ENCODE results near the gene SLC27A1. TPM values are rescaled to one million over a fixed set of nuclear protein-coding genes. Genes with fewer than 3 reads are reported as not detected.

SLC27A1 gene
- total RNA-seq, 3 donors from 2014 or later (not counting 1 experiment from before 2014, with no cell fraction given): 12.9 to 26.2 (median 16.3) TPM

GRCh38 chr19:17436094-17436873, 34.0 kb upstream of the SLC27A1 start:
- H3K4me3 ChIP-seq (ENCODE audit: low read length): no peak overlapping the region
- no peaks in the 10 kb centered on the region for H3K36me3 Mint-ChIP-seq
- intact Hi-C loops (cut with micrococcal nuclease): no loop called here
- no peak for TF ChIP-seq CTCF (IDR thresholded peaks at IDR 0.05)
- H3K4me3 Mint-ChIP-seq: no peak overlapping the region
- H3K4me1 Mint-ChIP-seq: no peaks in the 10 kb centered on the region
- H3K9me3 ChIP-seq (ENCODE audit: control insufficient read depth, insufficient read depth, low read length): peaks cover under 1% of the 10 kb centered on the region
- no peak overlapping the region for H3K27ac Mint-ChIP-seq
- H3K27me3 Mint-ChIP-seq (ENCODE audit: low read depth in 2 of 2): no peaks in the 10 kb centered on the region
- no peak for ATAC-seq
- no peaks in the 10 kb centered on the region for H3K36me3 ChIP-seq (ENCODE audit: control insufficient read depth, insufficient read depth, low read length)
- no peak overlapping the region for H3K27ac ChIP-seq (ENCODE audit: low read length)
- DNase-seq: no peak
- H3K27me3 ChIP-seq (ENCODE audit: control insufficient read depth, insufficient read depth, low read length): no peaks in the 10 kb centered on the region
- WGBS (ENCODE audit: insufficient coverage): 97% methylated on average over 25 of the region's 25 CpGs
- H3K4me1 ChIP-seq (ENCODE audit: control insufficient read depth, insufficient read depth, low read length): no peaks in the 10 kb centered on the region
- no peaks in the 10 kb centered on the region for H3K9me3 Mint-ChIP-seq

DNA sequence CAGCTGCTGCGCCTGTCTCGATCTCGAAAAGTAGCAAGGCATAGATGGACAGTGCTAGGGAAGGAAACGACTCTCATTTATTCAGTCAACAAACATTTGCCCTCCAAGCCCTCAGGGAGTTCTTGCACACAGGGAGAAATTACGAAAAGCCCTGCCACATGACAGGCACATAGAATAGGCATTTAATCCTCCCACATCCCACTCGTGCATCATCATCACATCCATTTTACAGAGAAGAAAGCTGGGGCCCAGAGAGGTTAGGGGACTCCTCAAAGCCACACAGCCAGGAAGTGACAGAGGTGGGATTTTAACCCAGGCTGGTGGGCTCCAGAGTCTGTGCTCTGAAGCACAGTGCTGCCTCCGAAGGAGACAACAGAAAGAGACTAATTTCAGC, 33.5 kb upstream of the SLC27A1 start:
- WGBS (ENCODE audit: insufficient coverage): 88% methylated on average over 7 of the region's 7 CpGs
- Mint-ChIP-seq H3K4me1 (no peaks in the 10 kb centered on the region), H3K27me3 (ENCODE audit: low read depth in 2 of 2) (no peaks in the 10 kb centered on the region)

GRCh38 chr19:17441241-17442021, 28.9 kb upstream of the SLC27A1 start:
- H3K4me3 ChIP-seq (ENCODE audit: low read length): no peak overlapping the region
- intact Hi-C loops (cut with micrococcal nuclease): no loop called here
- 57% methylated on average over 6 of the region's 8 CpGs for WGBS (ENCODE audit: insufficient coverage)

More for the DNA sequence above, 33.5 kb upstream of the SLC27A1 start:
- no peak for TF ChIP-seq CTCF (IDR thresholded peaks at IDR 0.05)
- H3K9me3 Mint-ChIP-seq: no peaks in the 10 kb centered on the region
- H3K9me3 ChIP-seq (ENCODE audit: control insufficient read depth, insufficient read depth, low read length): peaks cover 3% of the 10 kb centered on the region
- H3K4me3 Mint-ChIP-seq: no peak overlapping the region
- ATAC-seq (no peak), DNase-seq (no peak)
- H3K27me3 ChIP-seq (ENCODE audit: control insufficient read depth, insufficient read depth, low read length): no peaks in the 10 kb centered on the region
- no peak overlapping the region for H3K27ac ChIP-seq (ENCODE audit: low read length)
- no peaks in the 10 kb centered on the region for H3K36me3 ChIP-seq (ENCODE audit: control insufficient read depth, insufficient read depth, low read length)
- H3K27ac Mint-ChIP-seq: no peak overlapping the region
- no peak overlapping the region for H3K4me3 ChIP-seq (ENCODE audit: low read length)
- H3K4me1 ChIP-seq (ENCODE audit: control insufficient read depth, insufficient read depth, low read length): no peaks in the 10 kb centered on the region
- H3K36me3 Mint-ChIP-seq: no peaks in the 10 kb centered on the region
- intact Hi-C loops (cut with micrococcal nuclease): no loop called here

More at GRCh38 chr19:17441241-17442021, 28.9 kb upstream of the SLC27A1 start:
- peak in 1 of 2 donors; percentile 63 for DNase-seq
- Mint-ChIP-seq H3K4me1 (no peaks in the 10 kb centered on the region), H3K4me3 (no peak overlapping the region), H3K36me3 (no peaks in the 10 kb centered on the region), H3K27me3 (ENCODE audit: low read depth in 2 of 2) (no peaks in the 10 kb centered on the region), H3K27ac (no peak overlapping the region), H3K9me3 (no peaks in the 10 kb centered on the region)
- no peak overlapping the region for H3K27ac ChIP-seq (ENCODE audit: low read length)
- H3K9me3 ChIP-seq (ENCODE audit: control insufficient read depth, insufficient read depth, low read length): peaks cover 3% of the 10 kb centered on the region
- H3K36me3 ChIP-seq (ENCODE audit: control insufficient read depth, insufficient read depth, low read length): no peaks in the 10 kb centered on the region
- no peaks in the 10 kb centered on the region for H3K4me1 ChIP-seq (ENCODE audit: control insufficient read depth, insufficient read depth, low read length)
- H3K27me3 ChIP-seq (ENCODE audit: control insufficient read depth, insufficient read depth, low read length): no peaks in the 10 kb centered on the region
- TF ChIP-seq CTCF (IDR thresholded peaks at IDR 0.05): peak; percentile 43
- ATAC-seq: peak; percentile 58 to 74 (median 66)

Measured in natural killer cell (primary cell).